HepG2 (cell line): ENCODE data around the gene PEX12. TPM values are rescaled to one million over a fixed set of nuclear protein-coding genes. Genes with fewer than 3 reads are reported as not detected.

ENCODE experiments used
- ATAC-seq: fragments of 200-7000 bp; cut with Tn5 transposase; 3 replicates; pipeline ENCODE4 v1.9.1; 2020; ENCODE audit warnings: mild to moderate bottlenecking, moderate library complexity
- BruUV-seq: library from RNA; stranded (reverse); fragments of 400-500 nt; replicated peaks from 2 replicates; lab custom pipeline; 2021; lab: Mats Ljungman, UMichigan
- CTCF ChIA-PET: fragments of 300-600 bp; formaldehyde crosslinking; extraction: SDS; loops from one replicate; lab custom pipeline; 2021; ENCODE audit warnings: low total read pairs, inconsistent platforms, low intra/inter-chr PET ratio; lab: Yijun Ruan, JAX
- POLR2A ChIA-PET: fragments of 350-600 bp; sonication (Branson Sonifier 250); formaldehyde crosslinking; loops from one replicate; lab custom pipeline; 2020; ENCODE audit warnings: antibody characterized with exemption, inconsistent platforms; lab: Yijun Ruan, JAX
- DNase-seq: peaks from one replicate; pipeline ENCODE4 v3.0.0-alpha.2; 2015; ENCODE audit warnings: low spot score
- FAIRE-seq: peaks from 3 replicates; lab custom pipeline; 2011; peaks lifted over from hg19 to GRCh38; lab: Jason Lieb, UNC
- H2AFZ ChIP-seq: one replicate; pipeline ENCODE4 v1.6.1; 2011; ENCODE audit warnings: low read length, inconsistent platforms
- H3K27ac ChIP-seq: fragments of 300-600 bp; 3 replicates; pipeline ENCODE4 v1.8.0; 2011; ENCODE audit warnings: mixed run types, mild to moderate bottlenecking, mixed read lengths, low read length, inconsistent platforms; ENCODE audit not compliant: insufficient read depth; ENCODE audit errors: extremely low read length
- H3K27me3 ChIP-seq, 2 experiments: fragments of 200-600 bp in 1 of 2; 2 replicates in 1 of 2; 3 replicates in 1 of 2; pipeline versions ENCODE4 v1.6.0 to v1.8.0; 2011; ENCODE audit warnings: low read length in 2 of 2, mild to moderate bottlenecking in 2 of 2, moderate library complexity in 2 of 2, inconsistent platforms in 1 of 2; ENCODE audit not compliant: insufficient read depth in 2 of 2, control insufficient read depth in 1 of 2
- H3K36me3 ChIP-seq, 2 experiments: fragments of 200-600 bp in 1 of 2; replicated peaks in 1 of 2; 2 replicates in 1 of 2; 3 replicates in 1 of 2; pipeline versions ENCODE4 v1.5.1 to v1.8.0; 2011; ENCODE audit warnings: low read length in 2 of 2, inconsistent platforms in 1 of 2; ENCODE audit not compliant: insufficient read depth in 2 of 2, control insufficient read depth in 1 of 2
- H3K4me1 ChIP-seq: 2 replicates; pipeline ENCODE4 v1.5.1; 2012; ENCODE audit warnings: low read length, inconsistent platforms; ENCODE audit not compliant: insufficient read depth
- H3K4me2 ChIP-seq: 2 replicates; pipeline ENCODE4 v1.6.0; 2011; ENCODE audit warnings: low read depth, low read length, inconsistent platforms
- H3K4me3 ChIP-seq, 3 experiments: fragments of 200-600 bp in 1 of 3; sonication (generic), shearing (Covaris generic) in 1 of 3; replicated peaks in 1 of 3; 2 replicates each; pipeline ENCODE4 v1.5.1; 2011 to 2016; ENCODE audit warnings: low read length in 3 of 3, inconsistent platforms in 2 of 3, low read depth in 2 of 3, mild to moderate bottlenecking in 2 of 3, control low read depth in 1 of 3, mixed read lengths in 1 of 3; ENCODE audit not compliant: insufficient read depth in 1 of 3
- H3K79me2 ChIP-seq: one replicate; pipeline ENCODE4 v1.6.1; 2011; ENCODE audit warnings: low read length, inconsistent platforms; ENCODE audit not compliant: insufficient read depth
- H3K9ac ChIP-seq: 2 replicates; pipeline ENCODE4 v1.6.0; 2011; ENCODE audit warnings: mild to moderate bottlenecking, low read depth, low read length, inconsistent platforms; ENCODE audit not compliant: insufficient read depth
- H3K9me3 ChIP-seq: 2 replicates; pipeline ENCODE4 v1.5.1; 2012; ENCODE audit warnings: mild to moderate bottlenecking, low read length
- H4K20me1 ChIP-seq: 2 replicates; pipeline ENCODE4 v1.6.0; 2011; ENCODE audit warnings: inconsistent platforms, mild to moderate bottlenecking, low read length, moderate library complexity; ENCODE audit not compliant: insufficient read depth
- ELF3 ChIP-seq: IDR thresholded peaks from 2 replicates; pipeline ENCODE4 v1.6.1; 2016; ENCODE audit warnings: missing genetic modification reagents, missing compliant biosample characterization
- GATAD2A ChIP-seq: IDR thresholded peaks from 2 replicates; pipeline ENCODE4 v1.6.1; 2016
- PAWR ChIP-seq: sonication (generic); formaldehyde crosslinking; IDR thresholded peaks from 2 replicates; pipeline ENCODE4 v1.4.0; 2020; ENCODE audit warnings: missing genetic modification reagents, mild to moderate bottlenecking, borderline replicate concordance
- POLR2A ChIP-seq, 2 experiments: IDR thresholded peaks; 2 replicates each; pipeline ENCODE4 v1.6.1; 2011; ENCODE audit warnings: low read depth in 2 of 2, low read length in 2 of 2, mild to moderate bottlenecking in 1 of 2, moderate library complexity in 1 of 2; ENCODE audit not compliant: insufficient read depth in 1 of 2
- RXRB ChIP-seq: IDR thresholded peaks from 2 replicates; pipeline ENCODE4 v1.6.1; 2016; ENCODE audit warnings: borderline replicate concordance, missing genetic modification reagents, missing compliant biosample characterization
- TFE3 ChIP-seq: IDR thresholded peaks from 2 replicates; pipeline ENCODE4 v1.6.1; 2016
- U2AF1 ChIP-seq: fragments of 200-400 bp; formaldehyde crosslinking; optimal IDR thresholded peaks from 2 replicates; pipeline ENCODE3; 2017; ENCODE audit warnings: mild to moderate bottlenecking, low read depth, low read length
- ZNF788 ChIP-seq: sonication (generic); formaldehyde crosslinking; IDR thresholded peaks from 2 replicates; pipeline ENCODE4 v1.5.0; 2020; ENCODE audit warnings: mild to moderate bottlenecking, missing genetic modification reagents, borderline replicate concordance
- ZNF878 ChIP-seq: sonication (generic); formaldehyde crosslinking; IDR thresholded peaks from 2 replicates; pipeline ENCODE4 v1.8.1; 2023; ENCODE audit warnings: mild to moderate bottlenecking, missing genetic modification reagents, moderate library complexity
- WGBS: methylation state at CpG from one replicate; pipeline ENCODE4 v1.1.6; 2017; ENCODE audit warnings: low lambda C conversion rate; 5-methylcytosine and 5-hydroxymethylcytosine counted together
- in situ Hi-C: cut with HindIII; loops from 2 replicates; pipeline ENCODE4 v1.10.0; 2017; ENCODE audit warnings: low pct_unique_long_range_greater_than_20kb; ENCODE audit not compliant: extremely low pct_ligation_motif_present
- intact Hi-C: fragments of 100-400 bp; cut with micrococcal nuclease; formaldehyde crosslinking; loops from one replicate; pipeline ENCODE4 v1.10.0; 2022; ENCODE audit not compliant: unreplicated experiment
- polyA plus RNA-seq, 8 experiments: library from polyadenylated mRNA; depleted of rRNA in 3 of 8; stranded (reverse) in 7 of 8; unstranded in 1 of 8; fragments of >200 nt; fragmentation: Illumina TruSeq in 4 of 8; extraction: Trizol in 4 of 8; gene quantifications; 2 replicates each; pipeline versions ENCODE4 v1.2.1 to v1.2.3, GENCODE V29; 2011 to 2016; ENCODE audit warnings: low read depth in 4 of 8, missing spikeins in 1 of 8, mixed read lengths in 1 of 8; ENCODE audit not compliant: insufficient read depth in 1 of 8
- total RNA-seq, 5 experiments: library from RNA; depleted of rRNA; stranded (reverse); fragments of >200 nt; fragmentation: Illumina TruSeq; extraction: Trizol; gene quantifications; 2 replicates each; pipeline ENCODE4 v1.2.3, GENCODE V29; 2016; ENCODE audit warnings: low read depth in 1 of 5
- TF ChIP-seq, protein P1 (sequence below): IDR thresholded peaks from 2 replicates; pipeline ENCODE4 v1.6.1; 2016; ENCODE audit warnings: low read depth, missing genetic modification reagents, missing compliant biosample characterization
- TF ChIP-seq, protein P2 (sequence below): sonication (generic); formaldehyde crosslinking; IDR thresholded peaks from 2 replicates; pipeline ENCODE4 v1.5.0; 2020; ENCODE audit warnings: missing genetic modification reagents, mild to moderate bottlenecking, borderline replicate concordance
- TF ChIP-seq, protein P3 (sequence below): sonication (generic); formaldehyde crosslinking; IDR thresholded peaks from 2 replicates; pipeline ENCODE4 v1.4.0; 2020; ENCODE audit warnings: mild to moderate bottlenecking, missing genetic modification reagents

The PEX12 gene
- total and polyA plus RNA-seq, 2 of the 13 experiments (the other 11 are each of a cell fraction or from before 2014, with no cell fraction given): 5.1 to 11.9 TPM

- ATAC-seq: no peak
- CTCF ChIA-PET: no interaction called here
- WGBS: 3% methylated on average over 1 of the region's 1 CpG
Measured at GRCh38 chr17:35545150-35545549, 33.2 kb downstream of the PEX12 start.

More at GRCh38 chr17:35545150-35545549, 33.2 kb downstream of the PEX12 start:
- intact Hi-C loops: no loop called here
- H3K79me2 ChIP-seq: no peaks in the 10 kb centered on the region
- DNase-seq (no peak), FAIRE-seq (no peak)
- no peaks in the 10 kb centered on the region for H3K36me3 ChIP-seq
- H3K4me1 ChIP-seq: no peaks in the 10 kb centered on the region
- no peak overlapping the region for H3K9ac ChIP-seq
- no peak overlapping the region for H3K4me3 ChIP-seq
- POLR2A ChIA-PET: no interaction called here
- H3K9me3 ChIP-seq: no peaks in the 10 kb centered on the region
- in situ Hi-C loops: loop anchor here (25.0 kb wide), 1 partner anchor 1133 kb away; no protein-coding TSS in a partner anchor
- H2AFZ ChIP-seq: no peak overlapping the region
- no peaks in the 10 kb centered on the region for H3K27me3 ChIP-seq
- H3K27ac ChIP-seq: no peak overlapping the region
- TF ChIP-seq, protein P1, sequence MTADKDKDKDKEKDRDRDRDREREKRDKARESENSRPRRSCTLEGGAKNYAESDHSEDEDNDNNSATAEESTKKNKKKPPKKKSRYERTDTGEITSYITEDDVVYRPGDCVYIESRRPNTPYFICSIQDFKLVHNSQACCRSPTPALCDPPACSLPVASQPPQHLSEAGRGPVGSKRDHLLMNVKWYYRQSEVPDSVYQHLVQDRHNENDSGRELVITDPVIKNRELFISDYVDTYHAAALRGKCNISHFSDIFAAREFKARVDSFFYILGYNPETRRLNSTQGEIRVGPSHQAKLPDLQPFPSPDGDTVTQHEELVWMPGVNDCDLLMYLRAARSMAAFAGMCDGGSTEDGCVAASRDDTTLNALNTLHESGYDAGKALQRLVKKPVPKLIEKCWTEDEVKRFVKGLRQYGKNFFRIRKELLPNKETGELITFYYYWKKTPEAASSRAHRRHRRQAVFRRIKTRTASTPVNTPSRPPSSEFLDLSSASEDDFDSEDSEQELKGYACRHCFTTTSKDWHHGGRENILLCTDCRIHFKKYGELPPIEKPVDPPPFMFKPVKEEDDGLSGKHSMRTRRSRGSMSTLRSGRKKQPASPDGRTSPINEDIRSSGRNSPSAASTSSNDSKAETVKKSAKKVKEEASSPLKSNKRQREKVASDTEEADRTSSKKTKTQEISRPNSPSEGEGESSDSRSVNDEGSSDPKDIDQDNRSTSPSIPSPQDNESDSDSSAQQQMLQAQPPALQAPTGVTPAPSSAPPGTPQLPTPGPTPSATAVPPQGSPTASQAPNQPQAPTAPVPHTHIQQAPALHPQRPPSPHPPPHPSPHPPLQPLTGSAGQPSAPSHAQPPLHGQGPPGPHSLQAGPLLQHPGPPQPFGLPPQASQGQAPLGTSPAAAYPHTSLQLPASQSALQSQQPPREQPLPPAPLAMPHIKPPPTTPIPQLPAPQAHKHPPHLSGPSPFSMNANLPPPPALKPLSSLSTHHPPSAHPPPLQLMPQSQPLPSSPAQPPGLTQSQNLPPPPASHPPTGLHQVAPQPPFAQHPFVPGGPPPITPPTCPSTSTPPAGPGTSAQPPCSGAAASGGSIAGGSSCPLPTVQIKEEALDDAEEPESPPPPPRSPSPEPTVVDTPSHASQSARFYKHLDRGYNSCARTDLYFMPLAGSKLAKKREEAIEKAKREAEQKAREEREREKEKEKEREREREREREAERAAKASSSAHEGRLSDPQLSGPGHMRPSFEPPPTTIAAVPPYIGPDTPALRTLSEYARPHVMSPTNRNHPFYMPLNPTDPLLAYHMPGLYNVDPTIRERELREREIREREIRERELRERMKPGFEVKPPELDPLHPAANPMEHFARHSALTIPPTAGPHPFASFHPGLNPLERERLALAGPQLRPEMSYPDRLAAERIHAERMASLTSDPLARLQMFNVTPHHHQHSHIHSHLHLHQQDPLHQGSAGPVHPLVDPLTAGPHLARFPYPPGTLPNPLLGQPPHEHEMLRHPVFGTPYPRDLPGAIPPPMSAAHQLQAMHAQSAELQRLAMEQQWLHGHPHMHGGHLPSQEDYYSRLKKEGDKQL: no peak
- TF ChIP-seq TFE3 (CRISPR knock-in tag) (no peak), ZNF788 (CRISPR knock-in tag) (no peak), POLR2A (IDR thresholded peaks at IDR 0.05; ENCODE audit: insufficient read depth in 1 of 2, low read depth in 2 of 2, low read length in 2 of 2) (no peak), RXRB (CRISPR knock-in tag) (no peak), PAWR (CRISPR knock-in tag) (no peak), ELF3 (CRISPR knock-in tag) (no peak), U2AF1 (no peak), GATAD2A (CRISPR knock-in tag) (no peak), ZNF878 (no peak)
- TF ChIP-seq, protein P2, sequence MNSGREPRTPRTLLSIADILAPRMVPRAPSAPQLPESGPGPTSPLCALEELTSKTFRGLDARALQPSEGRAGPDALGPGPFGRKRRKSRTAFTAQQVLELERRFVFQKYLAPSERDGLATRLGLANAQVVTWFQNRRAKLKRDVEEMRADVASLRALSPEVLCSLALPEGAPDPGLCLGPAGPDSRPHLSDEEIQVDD (CRISPR knock-in tag): no peak
- TF ChIP-seq, protein P3, sequence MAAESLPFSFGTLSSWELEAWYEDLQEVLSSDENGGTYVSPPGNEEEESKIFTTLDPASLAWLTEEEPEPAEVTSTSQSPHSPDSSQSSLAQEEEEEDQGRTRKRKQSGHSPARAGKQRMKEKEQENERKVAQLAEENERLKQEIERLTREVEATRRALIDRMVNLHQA (CRISPR knock-in tag): no peak
- H3K4me2 ChIP-seq: no peak overlapping the region
- no peaks in the 10 kb centered on the region for H4K20me1 ChIP-seq
- BruUV-seq: no TSS peak
